Kidney (tissue), 14 donors: ENCODE data around the gene HIVEP3. TPM values are rescaled to one million over a fixed set of nuclear protein-coding genes. Genes with fewer than 3 reads are reported as not detected.

Source experiments
- DNase-seq, 5 donors: peaks; one replicate each; pipeline ENCODE4 v3.0.0-alpha.2; 2013 to 2020
- FAIRE-seq: peaks from 2 replicates; lab custom pipeline; 2012; peaks lifted over from hg19 to GRCh38; lab: Jason Lieb, UNC
- H3K27ac ChIP-seq, 2 donors: one replicate each; pipeline ENCODE4 v1.7.0; 2013; ENCODE audit warnings: low read depth in 2 of 2, low read length in 2 of 2, inconsistent platforms in 1 of 2
- H3K27me3 ChIP-seq: one replicate; pipeline ENCODE4 v1.7.1; 2013; ENCODE audit warnings: low read length, inconsistent platforms; ENCODE audit not compliant: control insufficient read depth, insufficient read depth
- H3K36me3 ChIP-seq, 3 donors: one replicate each; pipeline versions ENCODE4 v1.7.0 to v1.7.1; 2013; ENCODE audit warnings: low read length in 3 of 3, control low read depth in 1 of 3, inconsistent platforms in 1 of 3; ENCODE audit not compliant: insufficient read depth in 3 of 3, control insufficient read depth in 2 of 3
- H3K4me1 ChIP-seq, 3 donors: one replicate each; pipeline versions ENCODE4 v1.7.0 to v1.7.1; 2013; ENCODE audit warnings: low read length in 3 of 3, inconsistent platforms in 1 of 3, low read depth in 1 of 3; ENCODE audit not compliant: control insufficient read depth in 2 of 3, insufficient read depth in 2 of 3
- H3K4me3 ChIP-seq, 3 donors: one replicate each; pipeline versions ENCODE4 v1.7.0 to v1.8.1; 2013; ENCODE audit warnings: low read length in 3 of 3, control low read depth in 1 of 3, inconsistent platforms in 1 of 3
- H3K9ac ChIP-seq, 3 donors: one replicate each; pipeline versions ENCODE4 v1.7.0 to v1.7.1; 2013; ENCODE audit warnings: low read length in 3 of 3, control low read depth in 1 of 3, inconsistent platforms in 1 of 3
- H3K9me3 ChIP-seq, 3 donors: one replicate each; pipeline versions ENCODE4 v1.7.0 to v1.7.1; 2013; ENCODE audit warnings: low read length in 3 of 3, control low read depth in 1 of 3, inconsistent platforms in 1 of 3; ENCODE audit not compliant: control insufficient read depth in 2 of 3, insufficient read depth in 1 of 3
- intact Hi-C: fragments of 100-400 bp; cut with DNase I; formaldehyde crosslinking; loops from one replicate; pipeline ENCODE4 v1.11.1; 2022
- polyA plus RNA-seq: library from polyadenylated mRNA; stranded (reverse); fragments of 350-450 nt; fragmentation: Illumina TruSeq; extraction: RNeasy Lipid Tissue Mini Kit (QIAGEN cat#74804); gene quantifications from one replicate; pipeline ENCODE4 v1.2.3, GENCODE V29; 2014; ENCODE audit warnings: low read depth, low replicate concordance; ENCODE audit not compliant: insufficient read depth
- total RNA-seq: library from RNA; stranded (reverse); fragmentation: NEBNext Ultra II Directional; extraction: Animal tissue kit (Norgen Biotek cat#: 25700); gene quantifications from one replicate; pipeline ENCODE4 v1.2.1, GENCODE V29; 2021
- TF ChIP-seq, protein P1 (sequence below): IDR thresholded peaks from 3 replicates; pipeline ENCODE4 v1.5.1; 2012; ENCODE audit warnings: mild to moderate bottlenecking, moderate library complexity, borderline replicate concordance; ENCODE audit not compliant: insufficient read depth; ENCODE audit errors: extremely low read depth
- donor health status: control.
- donor health status: control.
- donor health status: control.
- donor health status: control.
- donor health status: control.
- donor health status: DM: yes; HTN: yes; CAD: no.
- donor health status: Normal renal cell carcinoma (clear cell type).

HIVEP3 gene
- total and polyA plus RNA-seq, 2 donors from 2014 or later = 3.5 to 11.0 TPM

DNA sequence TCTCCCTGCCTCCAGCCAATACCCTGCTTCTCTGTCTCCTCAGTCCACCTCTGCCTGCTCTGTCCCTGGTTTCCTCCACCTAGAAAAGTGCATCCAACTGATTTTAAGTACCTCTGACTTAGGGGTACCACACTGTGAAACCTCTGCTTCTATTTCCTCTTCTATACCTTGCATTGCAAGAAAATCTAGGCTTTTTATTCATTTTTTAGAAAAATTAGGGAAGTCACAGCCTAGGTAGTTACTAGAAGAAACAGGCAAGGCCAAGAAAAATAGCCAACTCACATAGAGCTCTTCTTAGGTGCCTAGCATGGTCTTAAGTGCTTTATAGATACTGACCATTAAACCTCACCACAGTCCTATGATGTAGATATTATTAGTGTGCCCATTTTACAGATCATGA, 39.1 kb downstream of the HIVEP3 start:
- intact Hi-C loops = no loop called here
- no peak for DNase-seq

GRCh38 chr1:41878911-41879310, 39.8 kb downstream of the HIVEP3 start:
- intact Hi-C loops = no loop called here
- no peak overlapping the region for H3K27ac ChIP-seq
- no peaks in the 10 kb centered on the region for H3K4me1 ChIP-seq
- no peak overlapping the region for H3K9ac ChIP-seq
- no peaks in the 10 kb centered on the region for H3K36me3 ChIP-seq
- no peaks in the 10 kb centered on the region for H3K9me3 ChIP-seq
- FAIRE-seq = no peak
- no peaks in the 10 kb centered on the region for H3K27me3 ChIP-seq
- DNase-seq = no peak
- TF ChIP-seq, protein P1, sequence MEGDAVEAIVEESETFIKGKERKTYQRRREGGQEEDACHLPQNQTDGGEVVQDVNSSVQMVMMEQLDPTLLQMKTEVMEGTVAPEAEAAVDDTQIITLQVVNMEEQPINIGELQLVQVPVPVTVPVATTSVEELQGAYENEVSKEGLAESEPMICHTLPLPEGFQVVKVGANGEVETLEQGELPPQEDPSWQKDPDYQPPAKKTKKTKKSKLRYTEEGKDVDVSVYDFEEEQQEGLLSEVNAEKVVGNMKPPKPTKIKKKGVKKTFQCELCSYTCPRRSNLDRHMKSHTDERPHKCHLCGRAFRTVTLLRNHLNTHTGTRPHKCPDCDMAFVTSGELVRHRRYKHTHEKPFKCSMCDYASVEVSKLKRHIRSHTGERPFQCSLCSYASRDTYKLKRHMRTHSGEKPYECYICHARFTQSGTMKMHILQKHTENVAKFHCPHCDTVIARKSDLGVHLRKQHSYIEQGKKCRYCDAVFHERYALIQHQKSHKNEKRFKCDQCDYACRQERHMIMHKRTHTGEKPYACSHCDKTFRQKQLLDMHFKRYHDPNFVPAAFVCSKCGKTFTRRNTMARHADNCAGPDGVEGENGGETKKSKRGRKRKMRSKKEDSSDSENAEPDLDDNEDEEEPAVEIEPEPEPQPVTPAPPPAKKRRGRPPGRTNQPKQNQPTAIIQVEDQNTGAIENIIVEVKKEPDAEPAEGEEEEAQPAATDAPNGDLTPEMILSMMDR = no peak
- no peak overlapping the region for H3K4me3 ChIP-seq

More for the DNA sequence above, 39.1 kb downstream of the HIVEP3 start:
- H3K27me3 ChIP-seq = no peaks in the 10 kb centered on the region
- no peak overlapping the region for H3K4me3 ChIP-seq
- no peak for FAIRE-seq
- H3K9me3 ChIP-seq = no peaks in the 10 kb centered on the region
- no peak overlapping the region for H3K9ac ChIP-seq
- no peak overlapping the region for H3K27ac ChIP-seq
- TF ChIP-seq, protein P1 = no peak
- H3K36me3 ChIP-seq = no peaks in the 10 kb centered on the region
- H3K4me1 ChIP-seq = no peaks in the 10 kb centered on the region

GRCh38 chr1:41878495-41878894, 40.2 kb downstream of the HIVEP3 start:
- Histone ChIP-seq H3K36me3 (no peaks in the 10 kb centered on the region), H3K27ac (no peak overlapping the region), H3K9ac (no peak overlapping the region), H3K27me3 (no peaks in the 10 kb centered on the region), H3K9me3 (no peaks in the 10 kb centered on the region), H3K4me1 (no peaks in the 10 kb centered on the region), H3K4me3 (no peak overlapping the region)
- FAIRE-seq (no peak), DNase-seq (no peak)
- intact Hi-C loops = no loop called here
- TF ChIP-seq, protein P1 = no peak
